Measurements from ENCODE around the gene MEG3.

Gene MEG3

GRCh38 chr14:100860556-100861187 lies 34.8 kb downstream of the MEG3 start:
- no peak for FAIRE-seq

GRCh38 chr14:100861188-100861936 lies 35.4 kb downstream of the MEG3 start:
- FAIRE-seq (no peak), DNase-seq (ENCODE audit: extremely low spot score, insufficient read length, low read depth) (no peak)

More at GRCh38 chr14:100860556-100861187, 34.8 kb downstream of the MEG3 start:
- no peak for DNase-seq (ENCODE audit: extremely low spot score, insufficient read length, low read depth)

- DNase-seq (ENCODE audit: extremely low spot score, insufficient read length, low read depth) (no peak), FAIRE-seq (no peak)
Measured at GRCh38 chr14:100861937-100862247, 36.0 kb downstream of the MEG3 start.

GRCh38 chr14:100862277-100862676 lies 36.4 kb downstream of the MEG3 start:
- no peak for DNase-seq (ENCODE audit: extremely low spot score, insufficient read length, low read depth)
- no peak for FAIRE-seq

GRCh38 chr14:100862793-100863192 lies 36.9 kb downstream of the MEG3 start:
- DNase-seq (ENCODE audit: extremely low spot score, insufficient read length, low read depth) (no peak), FAIRE-seq (no peak)

- no peak for DNase-seq (ENCODE audit: extremely low spot score, insufficient read length, low read depth)
- no peak for FAIRE-seq
Measured at GRCh38 chr14:100864206-100864605, 38.3 kb downstream of the MEG3 start.

- DNase-seq (ENCODE audit: extremely low spot score, insufficient read length, low read depth) = no peak
- no peak for FAIRE-seq
Measured at GRCh38 chr14:100864960-100865681, 39.2 kb downstream of the MEG3 start.

GRCh38 chr14:100865682-100866591 lies 40.0 kb downstream of the MEG3 start:
- DNase-seq (ENCODE audit: extremely low spot score, insufficient read length, low read depth) = no peak
- no peak for FAIRE-seq

- no peak for FAIRE-seq
- no peak for DNase-seq (ENCODE audit: extremely low spot score, insufficient read length, low read depth)
Measured at GRCh38 chr14:100866666-100867630, 41.0 kb downstream of the MEG3 start.

- FAIRE-seq = no peak
- no peak for DNase-seq (ENCODE audit: extremely low spot score, insufficient read length, low read depth)
Measured at GRCh38 chr14:100867631-100868315, 41.9 kb downstream of the MEG3 start.

GRCh38 chr14:100868621-100869370 lies 42.9 kb downstream of the MEG3 start:
- DNase-seq (ENCODE audit: extremely low spot score, insufficient read length, low read depth) (no peak), FAIRE-seq (no peak)

- no peak for FAIRE-seq
- DNase-seq (ENCODE audit: extremely low spot score, insufficient read length, low read depth) = no peak
Measured at GRCh38 chr14:100871234-100872186, 45.6 kb downstream of the MEG3 start.

GRCh38 chr14:100872259-100873095 lies 46.6 kb downstream of the MEG3 start:
- no peak for DNase-seq (ENCODE audit: extremely low spot score, insufficient read length, low read depth)

GRCh38 chr14:100873096-100873482 lies 47.2 kb downstream of the MEG3 start:
- FAIRE-seq (no peak), DNase-seq (ENCODE audit: extremely low spot score, insufficient read length, low read depth) (no peak)

More at GRCh38 chr14:100872259-100873095, 46.6 kb downstream of the MEG3 start:
- no peak for FAIRE-seq

- FAIRE-seq (no peak), DNase-seq (ENCODE audit: extremely low spot score, insufficient read length, low read depth) (no peak)
Measured at GRCh38 chr14:100874051-100874410, 48.1 kb downstream of the MEG3 start.

Measured in GM18507 (cell line).